Adrenal gland (tissue), 5 donors: ENCODE data around the gene TTC36.
"Not testable (repeated sequence)": the region's sequence is repeated elsewhere in the genome, so short reads cannot be mapped to it uniquely, and the experiment has no call there.

Experiments
- POLR2A ChIP-seq, 2 donors: fragments of 450-650 bp; IDR thresholded peaks; one replicate each; pipeline ENCODE4 v1.6.1; 2017; ENCODE audit warnings: antibody characterized with exemption in 2 of 2, mild to moderate bottlenecking in 2 of 2, moderate library complexity in 1 of 2
- TF ChIP-seq, protein P1 (sequence below), 6 experiments: fragments of 450-650 bp in 4 of 6; fragments of 200-600 bp in 2 of 6; sonication (generic) in 1 of 6; IDR thresholded peaks; 1 replicate in 5 of 6; 2 replicates in 1 of 6; pipeline versions ENCODE4 v1.5.1 to v1.8.0; 2016 to 2021; ENCODE audit warnings: antibody characterized with exemption in 6 of 6, mild to moderate bottlenecking in 2 of 6, moderate library complexity in 1 of 6
- donor health status: DM: no; HTN: no; CAD: no.

DNA sequence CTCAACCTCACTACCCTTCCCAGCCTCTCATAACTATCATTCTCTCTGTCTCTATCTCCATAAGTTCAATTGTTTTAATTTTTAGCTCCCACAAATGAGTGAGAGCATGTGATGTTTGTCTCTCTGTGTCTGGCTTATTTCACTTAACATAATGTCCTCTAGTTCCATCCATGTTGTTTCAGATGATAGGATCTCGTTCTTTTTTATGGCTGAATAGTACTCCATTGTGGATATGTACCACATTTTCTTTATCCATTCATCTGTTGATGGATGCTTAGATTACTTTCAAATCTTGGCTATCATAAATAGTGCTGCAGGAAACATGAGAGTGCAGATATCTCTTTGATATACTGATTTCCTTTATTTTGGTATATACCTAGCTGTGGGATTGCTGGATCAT, 46.0 kb upstream of the TTC36 start:
- TF ChIP-seq, protein P1, sequence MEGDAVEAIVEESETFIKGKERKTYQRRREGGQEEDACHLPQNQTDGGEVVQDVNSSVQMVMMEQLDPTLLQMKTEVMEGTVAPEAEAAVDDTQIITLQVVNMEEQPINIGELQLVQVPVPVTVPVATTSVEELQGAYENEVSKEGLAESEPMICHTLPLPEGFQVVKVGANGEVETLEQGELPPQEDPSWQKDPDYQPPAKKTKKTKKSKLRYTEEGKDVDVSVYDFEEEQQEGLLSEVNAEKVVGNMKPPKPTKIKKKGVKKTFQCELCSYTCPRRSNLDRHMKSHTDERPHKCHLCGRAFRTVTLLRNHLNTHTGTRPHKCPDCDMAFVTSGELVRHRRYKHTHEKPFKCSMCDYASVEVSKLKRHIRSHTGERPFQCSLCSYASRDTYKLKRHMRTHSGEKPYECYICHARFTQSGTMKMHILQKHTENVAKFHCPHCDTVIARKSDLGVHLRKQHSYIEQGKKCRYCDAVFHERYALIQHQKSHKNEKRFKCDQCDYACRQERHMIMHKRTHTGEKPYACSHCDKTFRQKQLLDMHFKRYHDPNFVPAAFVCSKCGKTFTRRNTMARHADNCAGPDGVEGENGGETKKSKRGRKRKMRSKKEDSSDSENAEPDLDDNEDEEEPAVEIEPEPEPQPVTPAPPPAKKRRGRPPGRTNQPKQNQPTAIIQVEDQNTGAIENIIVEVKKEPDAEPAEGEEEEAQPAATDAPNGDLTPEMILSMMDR (IDR thresholded peaks at IDR 0.05) = not testable (repeated sequence)
- not testable (repeated sequence) for TF ChIP-seq POLR2A (IDR thresholded peaks at IDR 0.05)
